Tibial artery (tissue), 4 donors: ENCODE results near the gene KLK8.

Experiments used
- DNase-seq, 2 donors: peaks; one replicate each; pipeline ENCODE4 v3.0.0-alpha.2; 2019
- H3K27ac ChIP-seq, 2 donors: fragments of 200-600 bp; sonication (generic) in 1 of 2; 1 replicate in 1 of 2; 2 replicates in 1 of 2; pipeline ENCODE4 v1.5.1; 2018 to 2019; ENCODE audit warnings: mild to moderate bottlenecking in 1 of 2
- H3K27me3 ChIP-seq, 2 donors: fragments of 200-600 bp; sonication (generic) in 1 of 2; one replicate each; pipeline versions ENCODE4 v1.5.1 to v1.6.0; 2016 to 2019
- H3K36me3 ChIP-seq, 3 donors: fragments of 200-600 bp; sonication (generic) in 2 of 3; one replicate each; pipeline ENCODE4 v1.5.1; 2016 to 2019; ENCODE audit warnings: mild to moderate bottlenecking in 2 of 3
- H3K4me1 ChIP-seq, 4 donors: fragments of 200-600 bp; sonication (generic) in 2 of 4; 1 replicate in 3 of 4; 2 replicates in 1 of 4; pipeline ENCODE4 v1.5.1; 2016 to 2019
- H3K4me3 ChIP-seq, 2 donors: fragments of 200-600 bp; sonication (generic) in 1 of 2; 1 replicate in 1 of 2; 2 replicates in 1 of 2; pipeline ENCODE4 v1.5.1; 2018 to 2019; ENCODE audit warnings: mild to moderate bottlenecking in 2 of 2
- H3K9me3 ChIP-seq, 3 donors: fragments of 200-600 bp; sonication (generic) in 1 of 3; one replicate each; pipeline ENCODE4 v1.5.1; 2016 to 2019
- CTCF ChIP-seq, 2 experiments: fragments of 200-600 bp in 1 of 2; fragments of 450-650 bp in 1 of 2; IDR thresholded peaks; one replicate each; pipeline ENCODE4 v1.5.1; 2017 to 2019; ENCODE audit warnings: antibody characterized with exemption in 2 of 2, mild to moderate bottlenecking in 1 of 2, moderate library complexity in 1 of 2
- intact Hi-C: fragments of 100-400 bp; cut with DNase I; formaldehyde crosslinking; loops from one replicate; pipeline ENCODE4 v1.15.0; 2023; ENCODE audit warnings: low total_unique reads

The KLK8 gene

GRCh38 chr19:51001515-51001914 lies at the start of gene KLK8:
Gene KLK8, minus strand, starts transcription at chr19:51001604. Its CDS starts 437 bp downstream, at chr19:51001167.
- peaks cover 0 to 11% (median 0%) of the 10 kb centered on the region in 4 donors for H3K4me1 ChIP-seq
- no peak for TF ChIP-seq CTCF (IDR thresholded peaks at IDR 0.05)
- H3K27me3 ChIP-seq: peaks cover 0 to 40% of the 10 kb centered on the region in 2 donors
- H3K36me3 ChIP-seq: no peaks in the 10 kb centered on the region
- DNase-seq: no peak
- intact Hi-C loops: no loop called here
- H3K4me3 ChIP-seq: no peak within 1 kb of the TSS
- no peak within 1 kb of the TSS for H3K27ac ChIP-seq
- H3K9me3 ChIP-seq: no peaks in the 10 kb centered on the region

GRCh38 chr19:51047031-51047335 lies 45.6 kb upstream of the KLK8 start:
- Histone ChIP-seq H3K4me1 (no peaks in the 10 kb centered on the region), H3K9me3 (peaks cover 0 to 4% (median 0%) of the 10 kb centered on the region in 3 donors), H3K36me3 (no peaks in the 10 kb centered on the region), H3K4me3 (no peak overlapping the region), H3K27ac (no peak overlapping the region), H3K27me3 (no peaks in the 10 kb centered on the region)
- no peak for DNase-seq
- intact Hi-C loops: no loop called here
- no peak for TF ChIP-seq CTCF (IDR thresholded peaks at IDR 0.05)

- TF ChIP-seq CTCF (IDR thresholded peaks at IDR 0.05): no peak
- Histone ChIP-seq H3K4me1 (no peaks in the 10 kb centered on the region), H3K27ac (no peak overlapping the region), H3K27me3 (no peaks in the 10 kb centered on the region), H3K36me3 (no peaks in the 10 kb centered on the region), H3K9me3 (no peaks in the 10 kb centered on the region), H3K4me3 (no peak overlapping the region)
- no peak for DNase-seq
- intact Hi-C loops: no loop called here
Measured at GRCh38 chr19:51044327-51044726, 42.9 kb upstream of the KLK8 start.

- TF ChIP-seq CTCF (IDR thresholded peaks at IDR 0.05): no peak
- H3K27me3 ChIP-seq: no peaks in the 10 kb centered on the region
- intact Hi-C loops: no loop called here
- H3K27ac ChIP-seq: no peak overlapping the region
- no peaks in the 10 kb centered on the region for H3K9me3 ChIP-seq
- DNase-seq: no peak
- no peaks in the 10 kb centered on the region for H3K4me1 ChIP-seq
- no peak overlapping the region for H3K4me3 ChIP-seq
- no peaks in the 10 kb centered on the region for H3K36me3 ChIP-seq
Measured at GRCh38 chr19:51043497-51043896, 42.1 kb upstream of the KLK8 start.

GRCh38 chr19:51040151-51040550 lies 38.7 kb upstream of the KLK8 start:
- DNase-seq: no peak
- intact Hi-C loops: no loop called here
- H3K27ac ChIP-seq: no peak overlapping the region
- no peaks in the 10 kb centered on the region for H3K4me1 ChIP-seq
- no peaks in the 10 kb centered on the region for H3K9me3 ChIP-seq
- TF ChIP-seq CTCF (IDR thresholded peaks at IDR 0.05): no peak
- no peaks in the 10 kb centered on the region for H3K36me3 ChIP-seq
- no peak overlapping the region for H3K4me3 ChIP-seq
- H3K27me3 ChIP-seq: no peaks in the 10 kb centered on the region

GRCh38 chr19:51036519-51036918 lies 35.1 kb upstream of the KLK8 start:
- TF ChIP-seq CTCF (IDR thresholded peaks at IDR 0.05): no peak
- no peaks in the 10 kb centered on the region for H3K4me1 ChIP-seq
- no peak for DNase-seq
- no peaks in the 10 kb centered on the region for H3K36me3 ChIP-seq
- H3K4me3 ChIP-seq: no peak overlapping the region
- H3K27me3 ChIP-seq: peaks cover 0 to 10% of the 10 kb centered on the region in 2 donors
- H3K27ac ChIP-seq: no peak overlapping the region
- no peaks in the 10 kb centered on the region for H3K9me3 ChIP-seq
- intact Hi-C loops: no loop called here
